Hematopoietic multipotent progenitor cell treated with erythropoietin and hydrocortisone succinate and interleukin-3 and kit ligand, for 17 days (in vitro differentiated cells): ENCODE measurements around the gene HIPK2.

ENCODE experiments used
- DNase-seq: peaks from one replicate; pipeline ENCODE4 v3.0.0-alpha.2; 2015; ENCODE audit warnings: low spot score

The HIPK2 gene

GRCh38 chr7:139777948-139778841 lies at the start of gene HIPK2:
TSS of gene HIPK2 (minus strand) at chr7:139777998. CDS start at chr7:139777623, 375 bp downstream.
- DNase-seq: no peak

DNA sequence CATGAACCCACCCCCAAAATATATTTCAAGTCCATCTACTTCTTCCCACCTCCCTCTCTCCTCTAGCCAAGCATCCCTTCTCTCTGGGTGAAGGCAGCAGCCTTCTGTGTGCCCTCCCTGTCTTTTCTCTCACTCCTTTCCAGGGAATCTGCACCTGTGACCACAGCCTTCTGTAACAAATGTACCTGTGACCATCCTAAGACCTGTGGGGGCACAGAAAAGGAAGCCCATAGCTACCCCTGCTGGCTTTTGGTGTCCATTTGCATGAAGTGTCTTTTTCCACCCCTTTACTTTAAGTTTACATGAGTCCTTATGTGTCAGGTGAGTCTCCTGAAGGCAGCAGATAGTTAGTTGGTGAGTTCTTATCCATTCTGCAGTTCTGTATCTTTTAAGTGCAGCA lies 49.2 kb upstream of the HIPK2 start:
- no peak for DNase-seq

- no peak for DNase-seq
Observed at GRCh38 chr7:139825666-139826290, 48.0 kb upstream of the HIPK2 start.

DNA sequence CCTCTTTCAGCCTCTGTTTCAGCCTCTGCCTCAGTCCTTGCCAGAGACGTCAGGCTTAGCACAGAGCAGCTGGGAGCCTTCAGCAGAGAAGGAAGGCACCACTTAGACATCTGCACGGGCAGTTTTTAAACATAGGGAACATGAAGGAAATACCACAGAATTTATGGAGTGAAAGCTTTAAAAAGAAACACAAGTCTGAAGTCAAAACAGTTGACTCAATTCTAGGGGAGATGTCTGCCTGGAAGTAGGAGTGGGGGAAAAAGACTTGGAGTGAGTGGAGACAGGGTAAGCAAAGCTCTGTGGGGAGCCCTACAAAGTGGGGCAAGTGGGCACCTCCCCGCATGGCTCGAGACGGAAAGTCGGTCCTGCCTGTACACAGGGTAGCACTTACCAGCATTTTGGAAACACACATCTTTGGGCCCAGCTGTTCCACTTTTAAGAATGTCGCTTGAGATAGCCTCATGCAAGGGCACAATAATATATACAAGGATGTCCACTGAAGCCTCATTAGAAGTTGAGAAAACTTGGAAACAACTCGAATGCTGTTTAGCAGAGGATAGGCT lies 46.2 kb upstream of the HIPK2 start:
- DNase-seq: no peak

DNA sequence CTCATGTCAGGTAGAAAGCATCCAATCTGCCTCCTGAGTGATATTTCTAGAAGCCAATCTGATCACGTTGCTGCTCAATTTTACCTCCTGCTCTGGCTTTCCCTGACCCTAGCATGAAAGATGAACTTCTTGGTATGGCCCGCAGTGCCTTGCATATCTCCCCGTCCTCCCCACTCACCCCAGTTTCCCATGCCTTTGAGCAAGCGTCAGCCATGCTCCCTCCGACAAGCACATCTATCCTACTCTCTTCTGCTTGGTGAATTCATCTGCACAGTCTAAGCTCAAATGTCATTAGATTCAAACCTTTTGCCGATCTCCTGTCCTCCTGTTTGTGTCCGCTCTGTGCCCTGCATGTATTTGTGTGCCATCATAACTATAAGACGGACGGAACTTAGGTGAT lies 45.1 kb upstream of the HIPK2 start:
- DNase-seq: no peak

DNA sequence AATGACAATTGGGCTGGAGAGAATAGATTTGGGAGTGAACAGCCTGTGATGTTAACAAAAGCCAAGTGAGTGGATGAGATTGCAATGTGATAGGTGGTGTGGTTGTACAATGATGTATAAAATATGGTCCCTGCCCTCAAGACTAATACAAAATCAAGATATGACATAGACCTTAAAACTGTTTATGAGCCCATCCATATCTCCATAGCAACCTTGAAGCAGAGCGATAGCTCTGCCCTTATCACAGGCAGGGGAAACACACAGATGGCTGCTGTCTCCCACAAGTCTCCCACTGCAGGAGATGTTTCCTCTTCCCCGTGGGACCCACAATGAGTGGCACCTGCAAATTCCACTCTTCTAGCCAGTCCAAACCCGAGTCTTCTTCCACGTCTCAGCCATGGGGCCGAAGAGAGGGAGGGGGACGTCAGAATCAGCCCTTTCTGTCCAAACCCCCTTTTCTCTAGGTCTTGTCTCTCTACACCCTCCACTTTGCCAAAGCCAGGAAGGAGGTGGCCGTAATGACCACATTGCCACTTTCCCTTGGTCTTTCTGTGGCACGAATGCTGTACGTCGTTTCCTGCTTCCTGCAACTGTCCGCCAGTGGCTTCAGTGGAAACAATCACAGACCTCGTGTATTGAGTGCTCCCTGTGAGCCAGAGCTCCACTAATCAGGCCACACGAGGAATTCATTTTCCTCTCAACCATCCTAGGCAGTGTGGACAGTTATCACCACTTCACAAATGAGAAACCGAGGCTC lies 43.7 kb upstream of the HIPK2 start:
- DNase-seq: no peak

- DNase-seq: no peak
Observed at GRCh38 chr7:139820089-139820488, 42.3 kb upstream of the HIPK2 start.

DNA sequence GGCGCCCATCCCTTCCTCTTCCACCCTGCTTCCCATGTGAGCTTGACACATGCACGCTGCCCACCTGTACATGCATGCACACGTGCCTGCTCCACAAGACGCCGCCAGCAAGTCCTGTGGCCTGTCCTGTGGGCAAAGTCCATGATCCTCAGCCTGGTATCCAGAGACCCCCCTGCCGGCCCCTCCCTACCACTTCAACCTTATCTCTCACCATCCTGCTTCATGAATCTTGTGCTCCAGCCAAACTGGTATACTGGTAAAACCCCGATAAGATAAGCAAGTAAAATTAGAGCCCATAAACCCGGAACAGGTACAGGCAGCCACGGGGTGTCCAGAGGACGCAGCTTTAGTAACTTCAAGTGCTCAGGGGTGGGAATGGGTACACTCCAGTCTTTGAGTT lies 39.5 kb upstream of the HIPK2 start:
- DNase-seq: no peak

- no peak for DNase-seq
Observed at GRCh38 chr7:139813689-139814088, 35.9 kb upstream of the HIPK2 start.

DNA sequence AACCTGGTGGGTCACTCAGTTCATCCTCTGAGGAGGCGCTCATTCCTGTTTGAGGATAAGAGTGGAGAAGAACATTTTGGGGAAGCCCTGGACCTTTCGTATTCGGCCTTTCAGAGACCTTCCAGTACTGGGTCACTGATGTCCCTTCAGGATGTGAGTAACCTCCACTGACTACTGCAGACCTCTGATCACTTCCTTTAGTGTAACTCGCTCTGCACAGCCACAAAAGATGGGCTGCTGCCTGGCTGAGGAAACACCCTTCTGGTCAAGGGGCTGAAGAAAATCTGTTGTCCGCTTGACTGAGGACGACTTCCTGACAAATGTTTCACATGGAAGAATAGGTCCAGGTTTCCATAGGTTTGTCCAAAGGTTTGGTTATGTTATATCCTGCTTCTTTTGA lies 35.4 kb upstream of the HIPK2 start:
- DNase-seq: no peak

DNA sequence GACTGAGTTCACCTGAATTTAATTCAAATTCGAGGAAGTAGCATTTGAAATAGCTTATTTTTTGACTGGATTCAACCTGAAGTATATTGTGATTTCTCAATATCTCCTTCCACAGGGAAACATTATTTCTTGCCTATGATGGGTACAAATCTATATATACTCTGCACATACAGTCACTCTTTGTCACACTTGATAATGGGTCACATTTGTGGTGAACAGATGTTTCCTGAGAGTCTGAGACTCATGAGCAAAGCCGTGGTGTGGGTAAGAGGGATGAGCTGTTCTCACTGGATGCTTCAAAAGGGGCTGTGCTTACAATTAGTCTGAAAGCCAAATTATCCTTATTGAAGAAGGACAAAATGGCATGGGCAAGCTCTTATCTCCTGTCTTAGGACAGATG lies 33.3 kb upstream of the HIPK2 start:
- no peak for DNase-seq

GRCh38 chr7:139808846-139809442 lies 31.1 kb upstream of the HIPK2 start:
- no peak for DNase-seq

- no peak for DNase-seq
Observed at GRCh38 chr7:139808427-139808826, 30.6 kb upstream of the HIPK2 start.

- no peak for DNase-seq
Observed at GRCh38 chr7:139807009-139807408, 29.2 kb upstream of the HIPK2 start.

- no peak for DNase-seq
Observed at GRCh38 chr7:139804571-139804970, 26.8 kb upstream of the HIPK2 start.

GRCh38 chr7:139799586-139799985 lies 21.8 kb upstream of the HIPK2 start:
- no peak for DNase-seq

- no peak for DNase-seq
Observed at GRCh38 chr7:139798892-139799291, 21.1 kb upstream of the HIPK2 start.

DNA sequence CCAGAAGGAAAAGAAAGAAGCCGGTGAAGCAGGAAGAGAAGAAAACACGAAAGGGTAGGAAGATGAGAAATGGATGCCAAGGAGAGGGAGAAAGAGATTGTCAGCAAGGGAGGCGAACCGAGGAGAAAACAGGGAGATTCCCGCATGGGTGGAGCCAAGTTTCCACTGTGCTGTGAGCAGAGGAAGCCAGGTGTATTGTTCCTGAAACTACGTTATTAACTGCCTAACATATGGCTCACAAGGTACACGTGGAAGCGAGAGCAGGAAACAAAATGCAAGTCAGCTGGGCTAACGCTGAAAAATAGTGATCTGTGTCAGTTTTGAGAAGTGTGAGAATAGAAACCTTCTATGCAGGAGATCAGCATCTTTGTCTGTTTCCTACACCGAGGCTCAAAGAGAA lies 20.4 kb upstream of the HIPK2 start:
- DNase-seq: no peak

GRCh38 chr7:139797607-139798006 lies 19.8 kb upstream of the HIPK2 start:
- no peak for DNase-seq

GRCh38 chr7:139791316-139791715 lies 13.5 kb upstream of the HIPK2 start:
- no peak for DNase-seq

- DNase-seq: no peak
Observed at GRCh38 chr7:139784648-139785047, 6.8 kb upstream of the HIPK2 start.
